G401.6 (cell line): Measurements from ENCODE around the gene CNGA4.
"Not testable (repeated sequence)": the region's sequence is repeated elsewhere in the genome, so short reads cannot be mapped to it uniquely, and the experiment has no call there.

Experiments
- FAIRE-seq: peaks from 2 replicates; lab custom pipeline; 2012; peaks lifted over from hg19 to GRCh38; lab: Jason Lieb, UNC

CNGA4 gene

GRCh38 chr11:6225024-6225423 lies 13.9 kb upstream of the CNGA4 start:
- no peak for FAIRE-seq

DNA sequence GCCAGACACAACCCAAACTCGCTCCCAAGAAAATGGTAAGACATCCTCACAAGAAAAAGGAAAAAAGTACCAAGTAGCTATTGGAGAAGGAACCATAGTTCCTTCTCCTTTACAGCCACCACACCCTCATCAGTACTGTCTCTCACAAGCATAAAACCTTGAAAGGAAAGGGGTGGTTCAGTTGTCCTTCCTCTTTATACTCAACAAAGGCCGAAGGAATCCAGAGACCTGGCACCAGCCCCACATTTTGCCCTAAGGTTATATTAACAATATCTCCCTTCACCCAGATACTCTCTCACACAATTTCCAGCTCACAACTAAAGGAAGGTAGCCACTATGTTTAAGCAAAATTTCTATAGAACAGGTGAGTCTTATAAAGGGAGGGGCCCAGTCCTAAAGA lies 13.0 kb upstream of the CNGA4 start:
- no peak for FAIRE-seq

DNA sequence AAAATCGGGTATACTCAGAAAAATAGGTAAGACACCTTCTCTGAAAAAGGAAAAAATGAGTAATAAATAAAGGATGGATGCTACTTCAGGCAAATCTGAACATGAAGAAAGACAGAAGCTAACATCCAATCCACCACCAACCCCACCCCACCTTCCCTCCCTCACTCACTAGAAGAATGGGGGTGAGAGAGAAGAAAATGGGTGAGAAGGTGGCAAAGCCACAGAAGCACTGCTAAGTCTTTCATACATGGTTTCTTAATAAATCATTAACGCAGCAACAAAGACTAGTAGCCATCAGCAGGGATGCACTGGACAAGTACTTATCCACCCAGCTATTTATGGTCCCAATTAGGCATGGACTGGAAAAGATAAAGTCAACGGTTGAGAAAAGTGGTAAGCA lies 10.4 kb upstream of the CNGA4 start:
- FAIRE-seq: no peak

DNA sequence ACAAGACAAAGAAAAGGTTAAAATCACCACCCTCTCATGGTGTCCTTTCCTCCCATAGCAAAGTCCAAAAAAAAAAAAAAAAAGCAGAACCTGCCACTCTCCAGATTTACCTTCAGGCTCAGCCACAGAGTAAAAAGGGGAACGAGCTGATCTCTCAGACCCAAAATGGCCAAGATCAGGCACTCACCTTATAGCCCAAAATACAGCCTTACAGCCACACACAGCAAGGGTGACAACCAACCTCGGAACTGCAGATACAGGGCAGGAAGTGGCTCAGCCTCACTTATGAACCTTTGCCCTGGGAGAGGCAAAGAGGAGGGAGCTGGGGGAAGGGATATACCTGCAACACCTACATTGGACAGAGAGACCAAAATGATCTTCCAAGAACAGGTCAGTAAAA lies 9.0 kb upstream of the CNGA4 start:
- no peak for FAIRE-seq

DNA sequence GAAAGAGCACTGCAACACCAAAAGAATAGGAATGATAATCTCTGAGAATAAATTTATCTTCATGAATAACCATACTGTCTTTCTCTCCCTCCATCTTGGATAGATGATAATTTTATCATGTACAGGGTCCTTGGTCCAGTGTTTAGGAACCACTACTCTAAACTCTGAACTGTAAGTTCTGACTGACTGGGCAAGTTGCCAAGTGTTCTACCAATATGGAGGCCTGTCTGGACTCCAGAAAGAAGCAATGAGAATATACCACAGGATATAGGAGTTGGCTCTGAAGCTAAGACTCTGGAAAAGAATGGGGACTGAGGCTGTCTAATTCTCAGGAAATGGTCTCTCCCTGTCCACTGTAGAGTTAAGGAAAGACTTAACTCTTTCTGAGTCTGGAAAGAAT lies 6.0 kb upstream of the CNGA4 start:
- no peak for FAIRE-seq

DNA sequence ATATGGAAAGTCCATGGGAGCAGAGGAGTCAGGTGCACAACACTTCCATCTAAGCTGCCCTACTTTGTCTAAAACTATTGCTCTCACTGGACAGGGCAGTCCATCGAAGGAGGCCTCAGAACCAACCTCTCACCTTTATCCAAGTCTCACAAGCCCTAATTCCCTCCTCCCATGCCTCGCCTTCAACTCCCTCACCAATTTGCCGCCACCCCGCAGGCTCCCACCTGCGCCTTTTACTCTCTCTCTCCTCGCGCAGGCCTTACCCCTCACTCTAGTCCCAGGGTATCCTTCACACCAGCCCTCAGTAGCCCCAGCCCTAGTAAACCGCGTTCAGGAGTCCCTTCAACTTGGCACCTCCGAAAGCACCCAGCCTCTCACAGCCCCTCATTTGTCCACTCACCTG lies 4.9 kb upstream of the CNGA4 start:
- no peak for FAIRE-seq

- FAIRE-seq: peak; percentile 99
These were observed 4.3 kb upstream of the CNGA4 start, which contains the start of gene FHIP1B for GRCh38 chr11:6234387-6235107. Gene FHIP1B (minus strand): TSS chr11:6234636. CDS start chr11:6224516, 10,120 bp downstream.

- no peak for FAIRE-seq
These were observed 1.6 kb upstream of the CNGA4 start for GRCh38 chr11:6237266-6237665.

DNA sequence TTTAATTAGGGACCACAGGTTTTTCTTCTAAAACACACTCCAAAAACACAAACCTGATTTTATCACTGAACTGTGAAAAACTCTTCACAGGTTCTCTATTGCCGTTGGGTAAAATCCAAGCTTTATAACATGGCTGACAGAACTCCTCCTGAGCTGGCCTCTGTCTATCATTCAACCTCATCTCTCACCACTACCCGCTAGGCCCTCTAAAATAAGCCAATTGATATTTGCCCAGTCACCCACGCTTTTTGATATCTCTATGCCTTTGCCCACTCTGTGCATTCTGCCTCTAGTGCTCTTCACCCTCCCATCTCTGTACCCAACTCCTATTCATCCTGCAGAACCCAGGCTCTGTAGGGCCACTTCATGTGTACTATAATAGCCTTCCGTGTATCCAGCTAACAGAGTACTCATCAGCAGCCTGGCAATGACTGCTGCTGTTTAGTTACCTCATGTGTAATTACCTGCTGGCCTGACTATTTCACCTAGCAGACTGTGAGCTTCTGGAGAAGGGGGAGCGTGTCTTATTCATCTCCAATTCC lies 1.1 kb upstream of the CNGA4 start:
- no peak for FAIRE-seq

GRCh38 chr11:6240139-6240538 lies 1.2 kb downstream of the CNGA4 start:
- no peak for FAIRE-seq

DNA sequence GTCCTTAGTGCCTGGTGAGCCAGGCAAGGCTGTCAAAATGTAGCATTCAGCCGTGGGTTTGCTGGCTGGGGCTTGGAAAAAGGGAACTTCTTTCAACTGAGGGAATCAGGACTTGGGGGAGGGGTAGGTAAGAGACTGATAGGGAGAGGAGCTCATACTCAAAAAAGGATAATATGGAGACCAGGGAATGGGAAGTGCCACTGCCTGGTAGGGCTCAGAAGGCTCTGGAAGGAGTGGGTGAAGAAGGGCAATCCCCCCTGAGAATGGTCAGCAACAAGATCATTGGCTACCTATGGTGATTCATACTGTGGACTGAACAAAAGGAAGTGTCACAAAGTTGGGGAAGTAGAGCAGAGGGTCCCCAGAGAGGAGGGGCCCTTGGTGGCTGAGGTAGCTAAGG lies 1.9 kb downstream of the CNGA4 start:
- FAIRE-seq: no peak

DNA sequence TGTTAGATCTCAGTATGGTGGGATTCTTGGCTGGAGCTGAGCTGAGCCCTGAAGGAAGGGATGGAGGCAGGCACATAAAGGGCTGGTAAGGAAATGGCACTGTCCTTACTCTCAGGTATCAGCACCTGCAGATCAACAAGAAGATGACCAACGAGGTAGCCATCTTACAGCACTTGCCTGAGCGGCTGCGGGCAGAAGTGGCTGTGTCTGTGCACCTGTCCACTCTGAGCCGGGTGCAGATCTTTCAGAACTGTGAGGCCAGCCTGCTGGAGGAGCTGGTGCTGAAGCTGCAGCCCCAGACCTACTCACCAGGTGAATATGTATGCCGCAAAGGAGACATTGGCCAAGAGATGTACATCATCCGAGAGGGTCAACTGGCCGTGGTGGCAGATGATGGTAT lies 2.4 kb downstream of the CNGA4 start:
- FAIRE-seq: no peak

DNA sequence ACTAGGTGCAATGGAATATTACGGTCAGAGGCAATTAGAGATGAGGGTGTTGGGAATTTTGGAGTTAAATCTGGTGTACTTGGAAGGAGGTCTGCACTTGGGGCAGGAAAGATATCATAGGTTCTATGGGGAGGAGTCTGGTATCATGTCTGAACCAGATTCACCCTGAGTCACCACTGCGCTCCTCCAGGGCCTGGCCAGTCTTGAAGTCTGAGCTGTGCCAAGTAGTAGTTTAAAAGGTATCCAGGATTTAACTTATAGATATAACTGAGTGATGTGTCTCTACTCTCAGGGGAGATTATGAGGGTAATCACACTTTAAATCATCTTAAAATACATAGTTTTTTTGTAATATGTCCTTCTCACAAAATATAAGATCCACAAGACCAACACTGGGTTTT lies 6.6 kb downstream of the CNGA4 start:
- FAIRE-seq: no peak

DNA sequence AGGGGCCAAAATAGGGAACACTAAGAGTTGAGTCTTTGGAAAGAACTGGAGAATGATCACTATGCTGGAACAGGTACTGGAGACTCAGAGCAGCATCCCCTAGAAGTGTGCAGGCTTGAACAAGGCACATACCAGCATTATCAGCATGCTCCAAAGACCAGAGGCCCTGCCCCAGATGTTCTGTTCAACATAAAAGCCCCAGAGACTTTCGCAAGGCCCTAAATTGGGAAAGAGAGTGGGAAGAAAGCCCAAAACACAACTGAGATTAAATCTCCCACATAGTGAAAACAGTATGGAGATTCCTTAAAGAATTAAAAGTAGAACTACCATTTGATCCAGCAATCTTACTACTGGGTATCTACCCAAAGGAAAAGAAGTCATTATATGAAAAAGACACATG lies 9.4 kb downstream of the CNGA4 start:
- FAIRE-seq: no peak

DNA sequence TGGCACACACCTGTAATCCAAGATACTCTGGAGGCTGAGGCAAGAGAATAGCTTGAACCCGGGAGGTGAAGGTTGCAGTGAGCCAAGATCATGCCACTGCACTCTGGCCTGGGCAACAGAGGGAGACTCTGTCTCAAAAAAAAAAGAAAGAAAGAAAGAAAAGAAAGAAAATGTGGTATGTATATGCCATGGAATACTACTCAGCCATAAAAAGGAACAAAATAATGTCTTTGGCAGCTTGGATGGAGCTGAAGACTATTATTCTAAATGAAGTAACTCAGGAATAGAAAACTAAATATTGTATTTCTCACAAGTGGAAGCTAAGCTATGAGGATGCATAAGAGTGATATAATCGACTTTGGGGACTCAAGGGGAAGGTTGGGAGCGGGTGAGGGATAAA lies 10.0 kb downstream of the CNGA4 start:
- FAIRE-seq: not testable (repeated sequence)

DNA sequence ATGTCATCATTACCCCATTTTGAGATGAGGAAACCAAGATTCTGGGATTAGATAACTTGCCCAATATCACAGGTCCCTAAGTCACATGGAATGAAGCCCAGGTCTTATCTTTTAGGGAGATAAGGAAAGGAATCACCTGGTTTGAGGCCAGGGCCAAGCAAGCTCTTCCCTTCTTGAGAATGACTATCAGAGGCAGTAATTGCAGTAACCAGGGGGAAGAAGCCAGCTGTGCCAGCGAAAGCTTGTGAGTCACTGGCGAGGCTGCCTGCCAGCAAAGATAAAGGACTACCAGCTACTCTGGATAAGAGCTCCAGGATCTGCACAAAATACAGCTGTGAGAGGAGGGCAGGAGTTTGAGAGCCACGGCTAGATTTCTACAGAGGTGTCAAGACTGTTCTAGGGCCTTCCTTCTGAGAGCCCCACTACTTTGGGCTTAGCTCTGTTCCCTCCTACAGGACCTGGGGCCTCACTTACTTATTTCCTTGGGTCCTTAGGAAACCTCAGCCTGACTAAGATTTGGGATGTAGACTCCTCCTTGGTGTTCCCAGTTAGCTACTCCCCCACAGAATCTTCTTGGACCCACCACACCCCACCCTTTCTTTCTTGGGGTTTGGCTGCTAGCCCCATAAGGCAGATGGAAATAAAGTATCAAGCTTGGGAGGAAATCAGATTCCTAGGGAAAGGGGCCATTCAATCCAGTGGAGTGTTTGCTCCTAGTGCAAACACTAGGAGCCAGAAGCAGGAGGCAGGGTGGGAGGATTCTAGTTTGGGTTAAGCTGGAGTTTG lies 11.1 kb downstream of the CNGA4 start:
- no peak for FAIRE-seq

DNA sequence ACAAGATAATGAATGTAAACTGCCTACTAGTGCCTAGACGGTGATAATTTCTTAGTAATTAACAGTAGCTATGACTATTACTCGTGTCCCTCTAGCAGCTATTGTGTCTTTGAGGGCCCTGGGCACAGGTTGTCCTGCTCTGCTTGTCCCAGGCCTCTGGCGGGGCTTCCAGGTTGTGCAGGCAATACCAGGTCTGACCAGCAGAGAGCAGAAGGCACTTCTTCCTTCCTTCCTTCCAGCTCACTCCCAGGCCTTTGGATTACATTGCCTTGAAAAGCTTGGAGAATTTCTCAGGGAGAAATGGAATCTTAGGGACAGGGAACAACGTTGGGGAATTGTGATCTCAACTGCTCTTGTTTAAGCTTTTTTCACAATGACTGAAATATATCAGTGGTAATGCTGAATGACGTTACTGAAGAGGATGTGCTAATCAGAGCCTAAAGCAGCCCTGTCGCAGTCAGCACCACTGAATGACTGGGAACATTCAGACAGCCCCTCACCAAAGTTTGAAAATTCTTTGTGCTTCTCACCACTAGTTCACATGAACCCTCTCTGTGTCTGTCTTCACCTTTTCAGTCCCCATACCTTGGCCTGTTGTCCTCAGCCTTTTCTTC lies 12.3 kb downstream of the CNGA4 start:
- peak; percentile 51 for FAIRE-seq

DNA sequence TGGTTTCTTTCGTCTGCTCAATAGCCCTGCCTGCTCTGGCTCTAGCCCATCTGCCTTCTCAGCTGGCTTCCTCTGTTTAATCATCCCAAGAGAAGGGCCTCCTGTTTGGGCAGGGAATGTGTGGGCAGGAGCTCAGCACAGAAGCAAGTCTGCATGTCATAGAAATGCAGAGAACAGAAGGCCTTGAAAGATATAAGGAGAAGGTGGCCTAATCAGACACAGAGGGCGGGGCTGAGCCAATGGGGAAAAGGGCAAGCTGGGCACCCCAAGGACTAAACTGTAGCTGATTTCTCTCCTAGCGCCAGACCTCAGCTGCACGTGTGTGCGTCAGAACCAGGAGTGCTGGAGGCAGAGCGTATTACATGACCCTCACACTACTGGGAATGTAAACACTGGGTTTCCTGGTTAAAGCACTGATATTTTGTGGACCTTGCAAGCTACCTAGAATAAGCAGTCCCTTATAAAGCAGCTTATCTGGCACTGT lies 13.1 kb downstream of the CNGA4 start:
- no peak for FAIRE-seq

- no peak for FAIRE-seq
These were observed 14.3 kb downstream of the CNGA4 start for GRCh38 chr11:6253197-6253596.

- no peak for FAIRE-seq
These were observed 19.3 kb downstream of the CNGA4 start for GRCh38 chr11:6258141-6258540.

- FAIRE-seq: no peak
These were observed 19.7 kb downstream of the CNGA4 start for GRCh38 chr11:6258571-6259081.

DNA sequence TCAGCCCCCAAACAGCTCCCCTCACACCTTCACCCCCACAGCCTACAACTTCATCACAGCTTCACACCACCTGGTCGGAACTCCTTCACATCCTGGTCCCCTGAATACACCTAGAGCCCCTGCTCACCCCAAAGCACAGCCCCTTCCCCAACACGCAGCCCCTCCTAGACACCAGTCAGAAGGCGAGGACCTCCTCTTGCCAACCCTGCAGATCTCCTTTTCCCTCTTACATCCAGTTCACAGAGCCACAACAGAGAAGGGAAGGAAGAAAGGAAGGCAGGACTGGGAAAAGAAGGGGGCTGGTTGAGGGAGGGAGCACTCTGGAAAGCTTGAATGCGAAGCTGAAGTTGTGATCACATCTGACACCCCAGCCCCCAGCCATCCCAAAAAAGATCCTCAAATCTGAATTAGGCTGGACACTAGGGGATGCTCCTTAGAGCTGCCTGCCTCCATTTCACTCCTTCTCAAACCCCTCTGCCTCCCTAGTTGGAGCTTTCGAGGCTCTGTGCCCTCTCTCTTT lies 21.4 kb downstream of the CNGA4 start:
- no peak for FAIRE-seq

- FAIRE-seq: no peak
These were observed 24.8 kb downstream of the CNGA4 start for GRCh38 chr11:6263662-6264061.
